ENCODE data around the gene NOD2. TPM values are rescaled to one million over a fixed set of nuclear protein-coding genes. Genes with fewer than 3 reads are reported as not detected.

NOD2 gene
- under 0.01 TPM for total RNA-seq

- DNase-seq (ENCODE audit: low spot score in 2 of 2) = peak in 1 of 2 donors; percentile 69
- no peak for FAIRE-seq
Observed at GRCh38 chr16:50692999-50693781, at the start of gene NOD2. Gene NOD2, plus strand, starts transcription at chr16:50693606. Its CDS starts 5,890 bp downstream, at chr16:50699496.

DNA sequence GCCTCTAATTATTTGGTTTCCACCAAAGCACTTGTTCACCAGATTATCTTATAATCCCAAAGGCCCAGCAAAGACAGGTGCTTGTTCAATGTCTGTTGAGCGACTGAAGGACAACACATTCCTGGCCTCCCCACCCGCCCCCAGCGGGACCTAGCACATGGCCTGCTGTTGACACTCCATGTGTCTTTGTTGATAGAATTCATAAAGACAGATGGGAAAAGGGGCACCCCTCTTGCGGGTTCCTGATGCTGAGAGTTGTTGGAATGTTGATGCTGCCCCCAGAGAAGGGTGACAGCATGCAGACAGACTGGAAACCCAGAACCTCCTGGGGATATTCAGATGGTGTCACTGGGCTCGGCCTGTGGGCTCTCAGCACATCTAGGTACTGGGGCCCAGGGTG lies 49.2 kb upstream of the NOD2 start:
- no peak for DNase-seq (ENCODE audit: low spot score in 2 of 2)
- FAIRE-seq = no peak

- DNase-seq (ENCODE audit: low spot score in 2 of 2) (peak; percentile 58 to 71), FAIRE-seq (no peak)
Observed at GRCh38 chr16:50644729-50645128, 48.7 kb upstream of the NOD2 start.

DNA sequence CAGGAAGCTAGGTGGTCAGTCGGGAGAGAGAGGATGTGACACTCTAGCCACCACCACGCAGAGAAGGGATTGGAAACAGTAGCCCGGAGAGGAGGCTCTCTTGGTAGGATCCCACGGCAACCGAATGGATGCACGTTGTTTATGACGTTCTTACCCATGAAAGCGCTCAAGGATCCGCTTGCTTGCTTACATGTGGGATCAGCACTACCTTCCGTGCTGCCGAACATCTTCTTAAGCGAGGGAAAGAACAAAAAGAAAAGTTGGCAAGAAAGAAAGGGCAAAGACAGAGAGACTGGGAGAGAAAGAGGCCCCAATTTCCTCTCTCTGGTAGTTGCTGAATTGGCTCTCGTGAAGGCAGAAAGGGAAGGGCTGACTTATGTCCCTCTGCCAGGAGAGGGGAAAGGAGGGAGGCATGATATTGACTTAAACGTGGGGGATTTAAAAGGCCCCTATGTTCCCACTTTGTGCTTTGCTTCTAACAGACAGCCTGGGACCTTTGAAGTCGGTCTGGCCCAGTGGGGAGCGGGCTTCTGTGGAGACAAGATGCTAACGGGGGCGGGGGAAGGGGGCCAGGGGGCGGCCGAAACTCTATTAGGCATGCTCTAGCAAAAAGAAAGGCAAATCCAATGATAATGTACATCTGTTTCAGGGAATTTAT lies 47.7 kb upstream of the NOD2 start:
- FAIRE-seq = no peak
- no peak for DNase-seq (ENCODE audit: low spot score in 2 of 2)

DNA sequence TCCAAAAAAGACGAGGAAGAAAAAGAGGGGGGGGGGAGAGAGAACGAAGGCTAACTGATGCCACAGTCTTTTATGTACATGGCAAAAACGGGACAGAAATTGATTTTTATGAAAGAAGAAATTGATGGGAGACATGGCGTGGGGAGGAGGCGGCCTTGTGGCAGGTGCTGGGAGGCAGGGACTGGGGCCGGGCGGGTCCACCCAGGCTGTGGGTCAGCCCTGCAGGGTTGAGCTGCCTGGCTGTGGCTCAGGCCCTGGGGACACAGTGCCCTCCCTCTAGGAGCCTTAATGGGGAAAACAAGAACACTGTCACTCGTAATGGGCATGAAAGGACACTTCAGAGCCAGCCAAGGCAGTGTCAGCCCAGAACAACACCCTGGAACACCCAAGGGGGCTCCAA lies 47.1 kb upstream of the NOD2 start:
- DNase-seq (ENCODE audit: low spot score in 2 of 2) = no peak
- no peak for FAIRE-seq

DNA sequence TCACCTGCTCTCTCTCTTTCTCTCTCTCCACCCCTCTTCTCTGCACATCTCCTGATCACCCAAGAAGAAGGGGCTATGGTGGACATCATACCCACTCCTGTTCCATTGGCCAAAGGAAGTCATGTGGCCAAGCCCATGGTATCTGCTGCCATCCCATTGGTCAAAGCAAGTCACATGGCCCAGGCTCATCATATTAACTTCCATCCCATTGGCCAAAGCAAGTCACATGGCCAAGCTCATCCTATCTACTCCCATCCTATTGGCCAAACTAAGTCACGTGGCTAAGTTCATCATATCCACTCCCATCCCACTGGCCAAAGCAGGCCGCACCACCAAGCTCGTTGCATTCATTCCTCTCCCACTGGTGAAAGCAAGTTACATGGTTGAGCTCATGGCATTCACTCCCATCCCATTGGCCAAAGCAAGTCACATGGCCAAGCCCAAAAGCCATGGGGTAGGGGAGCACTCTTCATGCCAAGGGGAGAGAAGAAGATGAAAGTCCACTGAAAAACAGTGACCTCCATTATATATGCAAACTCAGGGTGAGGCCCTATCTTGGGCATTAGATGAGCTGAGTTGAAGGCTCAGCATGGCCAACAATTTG lies 41.5 kb upstream of the NOD2 start:
- DNase-seq (ENCODE audit: low spot score in 2 of 2) (no peak), FAIRE-seq (no peak)

- DNase-seq (ENCODE audit: low spot score in 2 of 2) = no peak
- FAIRE-seq = no peak
Observed at GRCh38 chr16:50652836-50653425, 40.5 kb upstream of the NOD2 start.

DNA sequence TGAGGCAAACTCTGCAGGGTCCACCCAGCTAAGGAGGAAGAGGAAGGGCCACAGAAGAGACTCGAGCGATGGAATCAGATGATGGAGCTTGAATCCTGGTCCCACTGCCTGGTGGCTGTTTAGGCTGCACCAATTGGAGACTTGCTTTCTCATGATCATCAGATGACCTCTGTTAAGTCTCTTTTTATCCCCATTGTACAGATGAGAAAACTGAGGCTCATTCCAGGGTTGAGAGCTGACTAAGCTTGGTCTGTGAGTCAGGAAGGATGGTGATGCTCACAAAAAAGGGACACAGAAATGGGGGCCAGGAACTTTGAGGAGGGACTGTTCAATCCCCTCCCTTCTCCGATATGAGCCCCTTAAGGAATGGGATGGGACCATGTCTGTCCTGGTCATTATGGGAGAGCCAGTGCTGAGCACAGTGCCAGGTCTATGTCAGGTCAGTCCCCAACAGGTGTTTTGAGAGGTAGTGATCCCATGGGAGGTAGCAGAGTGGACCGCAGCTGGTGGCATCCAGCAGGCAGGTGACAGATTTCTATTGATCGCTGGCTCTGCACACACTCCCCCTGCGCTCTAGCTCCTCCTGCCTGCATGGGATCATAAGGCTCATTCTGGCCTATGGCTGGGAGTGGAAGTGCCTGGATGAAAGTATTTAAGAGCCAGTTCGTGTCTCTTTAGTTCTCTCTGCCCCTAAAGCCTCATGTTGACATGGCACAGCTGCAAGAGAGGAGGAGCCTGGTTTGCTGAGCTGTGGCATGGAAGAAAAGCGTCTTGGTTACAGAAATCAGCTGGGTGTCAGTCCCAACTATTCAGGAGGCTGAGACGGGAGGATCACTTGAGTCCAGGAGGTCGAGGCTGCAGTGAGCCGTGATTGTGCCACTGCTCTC lies 39.5 kb upstream of the NOD2 start:
- no peak for DNase-seq (ENCODE audit: low spot score in 2 of 2)
- no peak for FAIRE-seq

DNA sequence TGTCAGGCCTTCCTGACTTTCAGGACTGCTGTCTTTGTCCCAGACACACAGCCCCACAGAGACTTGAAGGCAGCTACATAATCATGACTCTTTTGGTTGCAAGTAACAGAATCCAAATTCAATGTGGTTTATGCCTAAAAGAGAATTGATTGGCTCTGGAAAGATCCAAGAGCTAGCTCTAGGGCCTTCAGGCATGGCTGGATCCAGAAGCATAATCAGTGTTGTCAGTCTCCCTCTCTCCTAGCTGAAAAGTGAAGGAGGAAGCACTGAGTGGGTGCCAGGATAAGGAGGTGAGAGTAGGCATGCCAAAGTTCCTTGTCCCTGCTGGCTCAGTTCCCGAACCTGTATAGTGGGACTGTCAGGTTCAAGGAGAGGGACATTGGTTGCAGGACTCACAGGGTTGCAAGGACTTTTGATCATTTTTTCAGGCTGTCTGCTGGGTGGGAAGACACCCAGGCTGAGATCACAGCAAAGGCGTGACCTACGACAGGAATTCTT lies 37.8 kb upstream of the NOD2 start:
- DNase-seq (ENCODE audit: low spot score in 2 of 2) (no peak), FAIRE-seq (no peak)

DNA sequence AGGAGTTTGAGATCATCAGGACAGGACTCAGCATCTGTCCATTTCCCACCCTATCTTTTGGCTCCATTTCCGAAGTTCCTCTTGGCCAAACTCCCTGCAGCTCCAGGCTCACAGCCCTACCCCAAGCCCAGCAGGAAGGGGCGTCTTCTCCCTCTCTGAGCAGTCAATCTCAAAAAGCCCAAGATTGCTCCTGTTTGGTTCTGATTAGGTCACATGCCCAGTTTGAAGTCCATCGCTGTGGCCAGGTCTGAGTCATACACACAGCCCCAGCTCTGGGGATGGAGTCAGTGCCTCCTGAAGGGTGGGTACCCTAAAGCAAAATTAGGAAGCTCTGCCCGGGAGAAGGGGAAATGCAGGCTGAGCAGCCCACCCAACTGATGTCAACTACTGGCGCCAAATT lies 36.2 kb upstream of the NOD2 start:
- DNase-seq (ENCODE audit: low spot score in 2 of 2) = no peak
- FAIRE-seq = no peak

GRCh38 chr16:50659806-50660205 lies 33.6 kb upstream of the NOD2 start:
- no peak for DNase-seq (ENCODE audit: low spot score in 2 of 2)
- no peak for FAIRE-seq

DNA sequence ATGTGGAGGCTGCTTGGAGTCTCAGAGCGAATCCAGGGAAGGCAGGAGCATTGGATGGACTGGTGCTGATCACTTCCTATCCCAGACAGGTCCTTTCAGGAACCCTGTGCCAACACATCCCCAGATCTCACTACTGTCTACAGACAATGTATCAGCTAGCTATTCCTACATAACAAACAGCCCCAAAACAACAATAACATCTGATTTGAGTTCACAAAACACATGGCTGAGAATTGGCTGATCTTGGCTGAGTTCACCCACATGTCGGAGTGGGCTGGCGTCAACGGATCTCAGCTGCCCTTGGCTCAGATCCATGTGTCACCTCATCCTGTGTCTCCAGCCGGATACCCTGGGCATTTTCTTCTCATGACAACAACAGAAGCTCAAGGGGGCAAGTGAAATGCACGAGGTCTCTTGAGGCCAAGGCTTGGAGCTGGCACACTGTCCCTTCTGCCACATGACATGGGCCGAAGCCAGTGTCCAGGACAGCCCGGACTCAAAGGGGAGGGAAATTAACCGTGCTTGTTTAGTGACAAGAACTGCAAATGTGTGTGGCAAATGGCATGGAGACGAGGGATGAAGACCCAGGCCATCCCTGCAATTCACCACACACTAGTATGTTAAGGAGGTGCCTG lies 31.0 kb upstream of the NOD2 start:
- FAIRE-seq (no peak), DNase-seq (ENCODE audit: low spot score in 2 of 2) (no peak)

- no peak for DNase-seq (ENCODE audit: low spot score in 2 of 2)
- no peak for FAIRE-seq
Observed at GRCh38 chr16:50664270-50664669, 29.1 kb upstream of the NOD2 start.

DNA sequence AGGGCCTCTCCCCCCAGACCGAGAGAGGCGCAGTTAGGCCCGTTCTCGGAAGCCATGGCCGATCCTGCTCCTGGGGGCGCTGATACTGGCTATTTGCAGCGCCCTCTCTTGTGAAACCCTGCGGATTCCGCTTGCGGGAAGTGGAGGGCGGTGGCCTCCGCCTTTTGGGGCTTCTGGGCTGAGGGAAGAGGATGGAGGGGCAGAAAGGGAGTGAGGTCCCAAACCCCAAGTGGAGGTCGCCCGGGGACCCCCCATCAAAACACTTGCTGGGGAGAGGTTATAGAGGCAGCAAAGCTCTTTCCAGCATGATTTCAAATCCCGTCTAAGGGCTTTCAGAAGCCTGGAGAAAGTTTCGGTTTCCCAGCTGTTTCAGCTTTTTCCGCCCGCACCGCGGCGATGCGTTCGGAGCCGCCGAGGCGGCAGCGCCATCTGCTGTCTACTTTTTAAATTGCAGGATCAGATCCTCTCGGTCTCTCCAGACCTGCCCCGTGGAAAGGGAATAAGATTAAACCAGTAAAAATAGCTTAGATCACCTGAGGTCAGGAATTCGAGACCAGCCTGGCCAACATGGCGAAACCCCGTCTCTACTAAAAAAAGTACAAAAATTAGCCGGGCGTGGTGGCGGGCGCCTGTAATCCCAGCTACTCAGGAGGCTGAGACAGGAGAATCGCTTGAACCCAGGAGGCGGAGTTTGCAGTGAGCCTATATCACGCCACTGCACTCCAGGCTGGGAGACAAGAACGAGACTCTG lies 28.1 kb upstream of the NOD2 start:
- FAIRE-seq = peak; percentile 31
- DNase-seq (ENCODE audit: low spot score in 2 of 2) = peak; percentile 57 to 81

GRCh38 chr16:50666658-50667496 lies 26.5 kb upstream of the NOD2 start:
- no peak for FAIRE-seq
- DNase-seq (ENCODE audit: low spot score in 2 of 2) = no peak

GRCh38 chr16:50667497-50668367 lies 25.7 kb upstream of the NOD2 start:
- no peak for FAIRE-seq
- DNase-seq (ENCODE audit: low spot score in 2 of 2) = no peak

DNA sequence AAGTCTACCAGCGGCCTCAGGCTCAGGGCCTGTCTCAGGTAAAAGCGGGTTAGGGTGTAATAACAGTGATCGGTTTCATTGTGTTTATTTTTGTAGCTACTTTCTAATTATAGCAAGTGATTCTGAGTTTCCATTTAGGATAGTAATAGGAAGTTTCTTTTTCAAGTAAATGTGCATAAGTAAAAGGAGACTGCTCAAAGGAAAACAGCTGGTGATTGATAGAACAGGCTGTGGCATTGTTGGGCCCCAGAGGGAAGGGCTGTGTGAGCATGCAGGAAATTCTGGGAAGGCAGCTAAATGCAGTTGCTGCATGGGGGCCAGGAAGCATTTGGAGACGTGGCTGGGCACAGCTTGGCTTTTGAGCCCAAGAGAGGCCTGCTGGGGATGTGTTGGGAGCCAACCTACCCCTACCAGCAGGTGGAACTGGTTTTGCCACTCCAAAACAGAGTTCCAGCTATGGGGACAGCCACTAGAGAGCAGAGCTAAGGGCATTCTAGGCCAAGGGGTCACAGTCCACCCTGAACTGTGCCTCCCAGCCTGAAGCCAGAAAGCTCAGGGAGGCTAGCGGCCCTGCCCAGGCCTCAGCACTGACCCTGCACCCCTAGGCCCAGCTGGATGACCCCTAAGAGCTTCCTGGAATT lies 24.9 kb upstream of the NOD2 start:
- DNase-seq (ENCODE audit: low spot score in 2 of 2) = no peak
- FAIRE-seq = no peak
